NCI-H187 (cell line): Measurements from ENCODE around the gene ACSM5.

ENCODE experiments used
- DNase-seq, 2 experiments: peaks; one replicate each; lab custom pipeline; 2025; lab: John Stamatoyannopoulos, UW

Gene ACSM5

DNA sequence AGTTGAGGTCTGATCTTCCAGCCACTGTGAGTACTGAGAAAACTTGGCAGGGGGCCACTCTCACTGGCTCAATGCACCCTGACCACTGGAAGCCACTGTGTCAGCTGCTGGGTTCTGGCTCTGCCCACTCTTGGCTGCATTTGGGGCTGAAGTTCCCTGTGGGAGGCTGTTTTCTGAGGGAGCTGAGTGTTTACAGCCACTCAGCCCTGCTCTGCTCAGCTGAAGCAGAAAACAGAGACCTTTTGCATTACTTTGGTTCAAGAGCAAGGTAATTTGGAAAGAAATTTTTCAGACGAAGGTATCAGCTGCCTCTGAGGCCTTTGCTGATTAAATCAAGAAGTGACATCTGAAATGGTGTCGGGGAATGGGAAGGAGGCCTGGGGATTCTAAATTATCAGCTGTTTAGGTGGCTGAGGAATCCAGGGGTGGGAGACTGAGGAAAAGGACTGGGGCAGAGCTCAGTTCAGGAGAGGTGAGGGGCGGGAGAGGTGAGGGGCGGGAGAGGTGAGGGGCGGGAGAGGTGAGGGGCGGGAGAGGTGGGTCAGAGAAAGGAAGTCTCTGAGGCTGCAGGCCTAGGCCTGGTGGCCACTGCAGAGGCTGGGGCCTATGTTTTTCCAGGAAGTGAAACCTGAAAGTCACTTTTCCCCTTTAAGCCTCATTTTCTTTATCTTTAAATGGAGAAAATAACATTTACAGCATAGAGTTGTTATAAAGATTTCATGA is at the start of gene ACSM5:
TSS of gene ACSM5 (plus strand) at position 137 of the 723 bp plus-strand sequence. CDS start 1,951 bp downstream, outside the sequence.
- no peak for DNase-seq

DNA sequence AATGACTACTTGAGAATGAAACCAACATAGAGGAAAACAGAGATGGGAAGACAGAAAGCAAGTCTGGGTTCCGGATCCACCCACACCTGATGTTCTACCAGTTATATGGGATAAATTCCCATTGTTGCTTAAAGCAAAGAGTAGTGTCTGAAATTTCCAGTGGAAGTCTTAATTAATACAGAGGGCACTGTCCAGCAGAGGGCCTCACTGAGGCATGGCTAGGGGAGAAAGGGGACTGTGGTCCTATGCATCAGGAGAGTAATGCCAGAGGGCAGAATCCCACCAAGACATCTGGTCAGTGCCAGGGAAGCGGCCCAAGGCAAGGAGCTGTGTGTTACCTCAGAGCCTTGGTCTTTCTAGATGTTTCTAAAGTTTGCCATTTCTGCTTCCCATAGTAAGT is 49.3 kb upstream of the ACSM5 start:
- DNase-seq = no peak

- DNase-seq = no peak
These were observed 46.1 kb upstream of the ACSM5 start for GRCh38 chr16:20363191-20363590.

GRCh38 chr16:20364051-20364450 is 45.3 kb upstream of the ACSM5 start:
- DNase-seq = no peak

GRCh38 chr16:20369452-20370054 is 39.8 kb upstream of the ACSM5 start:
- no peak for DNase-seq

- no peak for DNase-seq
These were observed 36.6 kb upstream of the ACSM5 start for GRCh38 chr16:20372701-20373100.

GRCh38 chr16:20377181-20377580 is 32.2 kb upstream of the ACSM5 start:
- no peak for DNase-seq

DNA sequence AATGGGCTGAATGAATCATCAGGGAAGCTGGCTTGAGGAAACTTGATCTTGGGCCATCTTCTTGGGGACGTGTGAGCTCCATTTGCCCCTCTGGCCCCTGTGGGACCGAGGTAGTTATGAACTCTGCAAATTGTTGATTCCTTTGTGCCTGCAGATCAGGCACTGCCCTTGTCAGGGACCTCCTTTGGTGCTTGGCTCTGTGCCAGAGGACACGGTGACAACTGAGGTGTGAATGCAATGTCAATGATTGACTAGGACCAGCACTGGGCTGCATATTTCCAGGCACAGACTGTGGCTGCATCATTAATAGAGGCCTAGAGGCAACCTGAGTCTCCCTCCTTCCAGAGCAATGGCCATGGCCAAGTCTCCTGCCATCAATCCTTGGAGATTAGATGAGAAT is 28.6 kb upstream of the ACSM5 start:
- DNase-seq = no peak

DNA sequence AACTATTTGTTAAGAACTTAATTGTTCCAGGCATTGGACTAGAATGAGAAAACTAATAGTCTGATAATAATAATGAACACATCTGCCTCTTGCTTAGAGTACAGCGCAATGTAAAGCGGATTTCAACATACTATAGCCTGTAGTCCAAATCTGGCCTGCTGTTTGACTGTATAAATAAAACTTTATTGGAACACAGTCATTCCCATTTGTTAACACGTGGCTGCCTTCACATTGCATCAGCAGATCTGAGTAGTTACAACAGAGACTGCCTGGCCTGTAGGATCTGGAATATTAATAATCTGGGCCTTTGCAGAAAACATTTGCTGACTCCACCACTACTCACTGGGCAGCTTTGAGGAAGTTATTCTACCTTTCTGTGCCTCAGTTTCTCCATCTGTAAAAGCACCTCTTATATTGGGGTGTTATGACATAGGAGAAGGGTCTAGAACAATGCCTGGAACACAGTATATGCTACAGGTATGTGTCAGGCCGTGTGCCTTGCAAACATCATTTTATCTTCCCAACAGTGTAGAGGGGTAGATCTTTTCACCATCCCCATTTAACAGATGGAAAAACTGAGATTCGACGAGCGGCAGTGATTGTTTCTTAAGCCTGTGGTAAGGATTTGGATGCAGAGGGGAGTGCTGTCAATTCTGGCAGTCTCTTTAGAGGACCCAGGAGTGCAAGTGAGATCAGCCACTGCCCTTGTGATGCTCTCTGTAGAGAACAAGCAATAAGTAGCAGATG is 27.0 kb upstream of the ACSM5 start:
- no peak for DNase-seq

- peak in 1 of 2 experiments; percentile 10 for DNase-seq
These were observed 26.0 kb upstream of the ACSM5 start for GRCh38 chr16:20383106-20384029.

DNA sequence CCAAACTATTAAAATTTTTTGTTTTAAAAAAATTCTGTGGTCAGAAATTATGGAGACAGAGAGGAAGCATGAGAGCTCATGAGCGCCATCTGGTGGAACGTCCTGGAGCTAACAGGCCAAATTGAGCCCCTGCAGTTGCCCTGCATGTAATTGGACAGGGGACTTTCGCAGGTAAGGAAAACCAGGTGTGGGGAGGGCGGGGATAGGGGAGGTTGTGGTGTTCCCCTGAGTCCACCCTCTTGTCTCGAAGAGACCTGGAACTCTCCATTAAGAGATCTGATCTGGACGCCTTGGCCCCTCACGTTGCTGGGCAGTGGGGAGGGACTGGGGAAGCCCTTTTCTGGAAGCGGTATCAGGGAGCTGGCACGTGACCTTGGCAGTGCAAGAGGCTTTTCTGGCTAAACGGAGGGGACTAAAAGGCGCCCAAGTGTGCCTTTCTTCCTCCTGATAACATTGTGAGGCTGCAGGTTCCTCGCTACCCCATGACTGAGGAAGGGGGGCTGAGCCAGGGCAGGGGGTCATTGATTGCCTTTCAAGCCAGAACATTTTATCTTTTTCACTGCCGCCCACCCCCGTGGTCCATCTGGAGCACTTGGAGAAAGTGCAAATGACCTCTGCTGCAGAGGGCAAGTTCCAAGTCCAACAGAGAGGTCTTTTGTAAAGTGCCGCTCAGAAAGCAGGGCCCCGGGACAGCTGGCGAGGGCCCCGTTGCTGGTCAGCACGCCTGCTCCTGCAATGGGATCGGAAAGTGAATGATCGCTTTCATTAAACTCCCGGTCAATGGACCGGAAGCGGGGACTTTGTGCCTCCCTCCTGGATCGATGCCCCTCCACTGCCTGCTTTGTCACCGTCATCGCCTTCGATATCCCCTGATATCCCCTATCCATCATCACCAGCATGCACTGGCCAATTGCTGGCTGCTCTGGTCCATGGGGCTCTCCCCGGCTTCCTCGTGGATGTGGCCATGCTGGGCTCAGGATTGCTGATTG is 23.2 kb upstream of the ACSM5 start:
- DNase-seq = no peak

- DNase-seq = no peak
These were observed 21.4 kb upstream of the ACSM5 start for GRCh38 chr16:20387978-20388377.

GRCh38 chr16:20388854-20389253 is 20.5 kb upstream of the ACSM5 start:
- no peak for DNase-seq

GRCh38 chr16:20391045-20391444 is 18.3 kb upstream of the ACSM5 start:
- DNase-seq = no peak

DNA sequence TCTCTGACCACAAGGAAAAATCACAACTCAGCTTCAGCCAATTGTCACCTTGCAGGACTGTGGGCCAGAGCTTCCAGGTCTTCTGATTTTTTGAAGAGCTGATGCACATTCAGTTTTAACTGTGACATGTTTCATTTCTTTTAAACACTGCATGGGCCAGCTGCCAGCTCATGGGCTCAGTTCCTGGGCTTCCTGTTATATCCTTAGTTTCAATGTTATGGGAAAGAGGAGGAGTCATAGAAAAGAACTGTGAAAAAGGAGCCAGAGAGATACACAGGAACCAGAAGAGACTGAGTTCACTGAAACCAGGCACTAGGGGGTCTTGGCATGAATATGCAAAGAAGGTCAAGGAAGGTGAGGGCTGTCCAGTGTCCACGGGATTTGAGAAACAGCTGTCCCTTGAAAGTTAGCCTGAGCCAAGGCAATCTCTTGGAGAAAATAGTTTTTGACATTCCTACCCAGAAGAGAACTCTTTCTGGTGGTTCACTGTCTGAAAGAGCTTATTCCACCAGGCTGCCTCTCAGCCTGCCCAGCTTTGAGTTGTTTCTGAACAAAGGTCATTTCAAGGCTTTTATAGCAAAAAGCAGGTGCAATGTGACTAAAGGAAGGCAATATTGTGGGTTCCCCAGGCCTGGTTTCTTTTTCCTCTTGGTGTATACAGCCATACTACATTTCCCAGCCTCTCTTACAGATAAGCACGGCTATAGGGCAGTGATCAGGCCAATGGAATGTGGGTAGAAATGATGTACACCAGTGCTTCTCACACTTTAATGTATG is 15.3 kb upstream of the ACSM5 start:
- no peak for DNase-seq

DNA sequence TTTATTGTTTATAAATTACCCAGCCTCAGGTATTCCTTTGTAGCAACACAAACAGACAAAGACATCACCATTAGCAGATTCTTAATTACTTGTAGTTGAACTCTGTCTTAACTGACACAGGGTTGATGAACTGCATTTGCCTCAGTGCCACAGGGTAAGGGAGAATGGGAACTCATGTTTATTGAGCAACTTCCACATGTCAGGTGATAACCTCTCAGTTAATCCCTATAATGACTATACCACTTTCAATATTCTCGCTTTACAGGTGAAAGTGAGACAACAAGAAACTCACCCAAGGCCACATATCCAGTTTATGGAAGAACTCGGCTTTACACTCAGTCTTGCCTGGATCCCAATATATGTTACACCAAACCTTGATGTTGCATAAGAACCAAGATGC is 13.4 kb upstream of the ACSM5 start:
- no peak for DNase-seq

GRCh38 chr16:20396846-20397467 is 12.4 kb upstream of the ACSM5 start:
- no peak for DNase-seq

DNA sequence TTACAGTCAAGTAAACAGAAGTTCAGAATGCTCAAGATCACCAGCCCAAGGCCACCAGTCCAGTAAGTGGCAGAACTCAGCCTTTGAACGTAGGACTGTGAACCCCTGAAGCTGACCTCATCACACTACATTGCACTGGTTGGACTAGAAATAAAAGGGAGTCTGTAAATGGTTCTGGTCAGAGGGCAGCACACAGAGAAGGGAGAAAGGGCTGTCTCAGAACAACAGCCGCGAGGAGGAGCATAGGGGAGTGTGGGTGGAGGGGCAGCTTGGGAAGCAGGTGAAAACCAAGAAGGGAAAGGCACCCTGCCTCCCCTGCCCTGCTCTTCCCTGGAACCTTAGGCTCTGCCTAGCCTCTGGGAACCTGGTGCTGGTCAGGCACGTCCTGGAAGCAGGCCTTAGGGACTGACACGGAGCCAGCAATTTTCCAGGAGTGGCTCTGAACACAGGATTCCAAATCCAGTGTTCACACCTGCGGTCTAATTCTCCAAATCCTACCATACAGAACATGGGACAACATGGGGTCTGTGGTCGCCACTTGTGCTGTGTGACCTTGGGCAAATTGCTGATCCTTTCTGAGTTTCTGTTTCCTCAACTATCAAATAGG is 11.8 kb upstream of the ACSM5 start:
- no peak for DNase-seq

DNA sequence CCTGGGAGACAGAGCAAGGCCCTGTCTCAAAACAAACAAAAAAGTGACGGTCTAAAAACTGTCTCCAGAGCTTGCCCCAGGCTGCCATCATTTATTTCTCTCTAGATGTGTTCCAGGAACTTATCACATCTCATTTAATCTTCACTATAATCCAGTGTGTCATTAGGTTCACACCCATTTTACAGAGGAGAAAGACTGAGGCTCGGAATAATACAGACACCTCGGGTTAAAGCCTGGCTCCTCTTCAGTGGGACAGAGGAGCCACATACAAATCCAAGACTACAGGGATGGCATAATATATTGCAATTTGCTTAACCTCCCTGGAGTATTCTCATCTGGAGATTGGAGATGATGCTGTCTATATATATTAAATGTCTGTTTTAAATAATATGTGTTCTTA is 10.7 kb upstream of the ACSM5 start:
- DNase-seq = no peak
